ENCODE results near the gene ALDH16A1. TPM values are rescaled to one million over a fixed set of nuclear protein-coding genes. Genes with fewer than 3 reads are reported as not detected.

Gene ALDH16A1
- total and polyA plus RNA-seq, 7 donors = 3.6 to 12.9 (median 7.4) TPM

DNA sequence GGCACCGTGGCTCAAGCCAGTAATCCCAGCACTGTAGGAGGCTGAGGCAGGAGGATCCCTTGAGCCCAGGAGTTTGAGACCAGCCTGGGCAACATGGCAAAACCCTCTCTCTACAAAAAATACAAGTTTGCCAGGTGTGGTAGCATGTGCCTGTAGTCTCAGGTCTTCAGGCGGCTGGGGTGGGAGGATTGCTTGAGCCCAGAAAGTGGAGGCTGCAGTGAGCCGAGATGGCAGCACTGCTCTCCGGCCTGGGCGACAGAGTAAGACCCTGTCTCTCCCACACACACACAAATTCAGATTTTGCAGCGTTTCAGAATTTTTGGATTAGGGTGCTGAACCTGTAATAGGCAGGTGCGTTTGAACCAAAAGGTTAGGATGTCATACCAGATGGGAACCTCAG lies 45.5 kb downstream of the ALDH16A1 start:
- ATAC-seq = no peak
- no peak for DNase-seq
- no peaks in the 10 kb centered on the region for H3K27me3 ChIP-seq (ENCODE audit: insufficient read depth in 3 of 3, low read length in 2 of 3)
- H3K9me3 ChIP-seq = no peaks in the 10 kb centered on the region
- WGBS, 3 donors = 77 to 87% (median 80%) methylated on average over 7 of the region's 7 CpGs
- peaks cover 19 to 31% of the 10 kb centered on the region in 2 donors for H3K36me3 ChIP-seq (ENCODE audit: insufficient read depth in 1 of 2, low read depth in 1 of 2)
- TF ChIP-seq, protein P1, sequence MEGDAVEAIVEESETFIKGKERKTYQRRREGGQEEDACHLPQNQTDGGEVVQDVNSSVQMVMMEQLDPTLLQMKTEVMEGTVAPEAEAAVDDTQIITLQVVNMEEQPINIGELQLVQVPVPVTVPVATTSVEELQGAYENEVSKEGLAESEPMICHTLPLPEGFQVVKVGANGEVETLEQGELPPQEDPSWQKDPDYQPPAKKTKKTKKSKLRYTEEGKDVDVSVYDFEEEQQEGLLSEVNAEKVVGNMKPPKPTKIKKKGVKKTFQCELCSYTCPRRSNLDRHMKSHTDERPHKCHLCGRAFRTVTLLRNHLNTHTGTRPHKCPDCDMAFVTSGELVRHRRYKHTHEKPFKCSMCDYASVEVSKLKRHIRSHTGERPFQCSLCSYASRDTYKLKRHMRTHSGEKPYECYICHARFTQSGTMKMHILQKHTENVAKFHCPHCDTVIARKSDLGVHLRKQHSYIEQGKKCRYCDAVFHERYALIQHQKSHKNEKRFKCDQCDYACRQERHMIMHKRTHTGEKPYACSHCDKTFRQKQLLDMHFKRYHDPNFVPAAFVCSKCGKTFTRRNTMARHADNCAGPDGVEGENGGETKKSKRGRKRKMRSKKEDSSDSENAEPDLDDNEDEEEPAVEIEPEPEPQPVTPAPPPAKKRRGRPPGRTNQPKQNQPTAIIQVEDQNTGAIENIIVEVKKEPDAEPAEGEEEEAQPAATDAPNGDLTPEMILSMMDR (IDR thresholded peaks at IDR 0.05) = no peak
- intact Hi-C loops (cut with DNase I) = loop anchor here (5.0 to 10.0 kb wide), 2 partner anchors 316 to 379 kb away; partner anchors contain the start of genes AKT1S1 (in 1 of the 2), FUZ (in 1 of the 2), MED25 (in 1 of the 2) and TBC1D17 (in 1 of the 2)
- peaks cover 41% of the 10 kb centered on the region for H3K4me1 ChIP-seq
- H3K27ac ChIP-seq = peak overlapping the region; percentile 98
- peak overlapping the region; percentile 99 for H3K4me3 ChIP-seq

DNA sequence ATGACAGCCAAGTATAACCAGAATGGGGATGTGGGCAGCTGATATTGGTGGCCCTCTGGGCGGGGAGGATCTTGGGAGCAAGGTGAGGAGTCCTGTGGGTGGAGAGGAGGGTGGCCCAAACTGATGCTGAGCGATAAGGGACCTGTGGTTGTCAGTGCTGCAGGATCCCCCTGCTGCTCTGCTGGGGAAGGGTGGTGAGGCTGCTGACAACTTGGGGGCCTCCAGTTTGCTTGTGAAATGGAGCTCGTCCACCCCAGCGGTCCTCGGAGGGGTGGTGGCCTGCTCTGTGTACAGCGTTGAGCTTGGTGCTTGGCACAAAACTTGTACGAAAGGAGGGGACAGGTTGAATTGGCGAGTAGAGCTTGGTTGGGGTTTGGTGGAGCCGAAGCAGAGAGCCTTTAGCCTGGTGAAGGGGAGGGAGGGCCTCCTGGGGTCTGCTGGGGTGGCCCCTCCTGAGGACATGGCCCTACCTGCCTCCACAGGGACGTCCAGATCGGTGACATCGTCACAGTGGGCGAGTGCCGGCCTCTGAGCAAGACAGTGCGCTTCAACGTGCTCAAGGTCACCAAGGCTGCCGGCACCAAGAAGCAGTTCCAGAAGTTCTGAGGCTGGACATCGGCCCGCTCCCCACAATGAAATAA lies 46.1 kb downstream of the ALDH16A1 start:
- peak overlapping the region; percentile 99 for H3K4me3 ChIP-seq
- H3K4me1 ChIP-seq = peaks cover 42% of the 10 kb centered on the region
- intact Hi-C loops (cut with DNase I) = loop anchor here (5.0 to 10.0 kb wide), 2 partner anchors 316 to 378 kb away; partner anchors contain the start of genes AKT1S1 (in 1 of the 2), FUZ (in 1 of the 2), MED25 (in 1 of the 2) and TBC1D17 (in 1 of the 2)

GRCh38 chr19:49502866-49503581 lies 50.0 kb downstream of the ALDH16A1 start:
- peak; percentile 50 to 71 (median 62) for ATAC-seq
- Histone ChIP-seq H3K9me3 (no peaks in the 10 kb centered on the region), H3K27me3 (ENCODE audit: insufficient read depth in 3 of 3, low read length in 2 of 3) (no peaks in the 10 kb centered on the region), H3K36me3 (ENCODE audit: insufficient read depth in 1 of 2, low read depth in 1 of 2) (peaks cover 10 to 22% of the 10 kb centered on the region in 2 donors), H3K27ac (no peak overlapping the region), H3K4me1 (peaks cover 32% of the 10 kb centered on the region), H3K4me3 (peak overlapping the region; percentile 34)
- intact Hi-C loops (cut with DNase I) = loop anchor here in 1 of 2 donors (1.0 kb wide), 2 partner anchors 44 to 67 kb away; no protein-coding TSS in a partner anchor
- peak in 1 of 2 donors; percentile 52 for DNase-seq
- TF ChIP-seq, protein P1 (IDR thresholded peaks at IDR 0.05) = peak; percentile 65
- WGBS, 3 donors = 38 to 41% (median 39%) methylated on average over 14 of the region's 14 CpGs

More for the DNA sequence above, 46.1 kb downstream of the ALDH16A1 start:
- TF ChIP-seq, protein P1 (IDR thresholded peaks at IDR 0.05) = no peak
- Histone ChIP-seq H3K9me3 (no peaks in the 10 kb centered on the region), H3K27ac (peak overlapping the region; percentile 36), H3K27me3 (ENCODE audit: insufficient read depth in 3 of 3, low read length in 2 of 3) (no peaks in the 10 kb centered on the region), H3K36me3 (ENCODE audit: insufficient read depth in 1 of 2, low read depth in 1 of 2) (peaks cover 19 to 31% of the 10 kb centered on the region in 2 donors)
- WGBS, 3 donors = 53 to 65% (median 57%) methylated on average over 19 of the region's 19 CpGs
- no peak for ATAC-seq
- DNase-seq = no peak

GRCh38 chr19:49503582-49503962 lies 50.5 kb downstream of the ALDH16A1 start:
- peaks cover 26% of the 10 kb centered on the region for H3K4me1 ChIP-seq
- no peak overlapping the region for H3K27ac ChIP-seq
- H3K4me3 ChIP-seq = no peak overlapping the region
- TF ChIP-seq, protein P1 (IDR thresholded peaks at IDR 0.05) = no peak
- intact Hi-C loops (cut with DNase I) = loop anchor here in 1 of 2 donors (1.0 kb wide), 2 partner anchors 44 to 67 kb away; no protein-coding TSS in a partner anchor
- no peaks in the 10 kb centered on the region for H3K27me3 ChIP-seq (ENCODE audit: insufficient read depth in 3 of 3, low read length in 2 of 3)
- no peaks in the 10 kb centered on the region for H3K9me3 ChIP-seq
- DNase-seq = no peak
- WGBS, 3 donors = 54 to 60% (median 59%) methylated on average over 9 of the region's 9 CpGs
- peaks cover 9 to 16% of the 10 kb centered on the region in 2 donors for H3K36me3 ChIP-seq (ENCODE audit: insufficient read depth in 1 of 2, low read depth in 1 of 2)
- no peak for ATAC-seq
